HG03565 (cell line): ENCODE data around the gene ARHGAP10.
"Not testable (repeated sequence)": the region's sequence is repeated elsewhere in the genome, so short reads cannot be mapped to it uniquely, and the experiment has no call there.

Experiments used
- ATAC-seq: cut with Tn5 transposase; IDR thresholded peaks from one replicate; pipeline ENCODE4 v1.9.1; 2021; ENCODE audit warnings: mild to moderate bottlenecking, moderate library complexity; ENCODE audit not compliant: unreplicated experiment

Gene ARHGAP10

DNA sequence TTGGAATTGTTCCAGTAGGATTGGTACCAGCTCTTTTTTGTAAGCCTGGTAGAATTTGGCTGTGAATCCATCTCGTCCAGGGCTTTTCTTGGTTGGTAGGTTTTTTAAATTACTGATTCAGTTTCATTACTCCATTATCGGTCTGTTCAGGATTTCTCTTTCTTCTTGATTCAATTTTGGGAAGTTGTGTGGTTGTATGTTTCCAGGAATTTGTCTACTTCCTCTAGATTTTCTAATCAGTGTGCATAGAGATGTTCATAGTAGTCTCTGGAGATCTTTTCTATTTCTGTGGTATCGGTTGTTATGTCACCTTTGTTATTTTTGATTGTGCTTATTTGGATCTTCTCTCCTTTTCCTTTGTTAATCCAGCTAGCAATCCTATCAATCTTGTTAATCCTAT is 248.7 kb downstream of the ARHGAP10 start:
- no peak for ATAC-seq

DNA sequence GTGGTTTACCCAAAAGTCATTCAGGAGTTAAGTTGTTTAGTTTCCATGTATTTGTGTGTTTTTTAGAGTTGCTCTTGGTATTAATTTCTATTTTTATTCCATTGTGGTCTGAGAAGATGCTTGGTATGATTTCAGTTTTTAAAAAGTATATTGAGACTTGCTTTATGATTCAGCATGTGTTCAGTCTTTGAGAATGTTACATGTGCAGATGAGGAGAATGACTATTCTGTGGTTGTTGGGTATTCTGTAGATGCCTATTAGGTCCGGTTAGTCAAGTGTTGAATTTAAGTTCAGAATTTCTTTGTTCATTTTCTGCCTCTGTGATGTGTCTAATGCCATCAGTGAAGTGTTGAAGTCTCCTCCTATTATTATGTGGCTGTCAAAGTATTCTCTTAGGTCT is 249.4 kb downstream of the ARHGAP10 start:
- peak; percentile 97 for ATAC-seq

DNA sequence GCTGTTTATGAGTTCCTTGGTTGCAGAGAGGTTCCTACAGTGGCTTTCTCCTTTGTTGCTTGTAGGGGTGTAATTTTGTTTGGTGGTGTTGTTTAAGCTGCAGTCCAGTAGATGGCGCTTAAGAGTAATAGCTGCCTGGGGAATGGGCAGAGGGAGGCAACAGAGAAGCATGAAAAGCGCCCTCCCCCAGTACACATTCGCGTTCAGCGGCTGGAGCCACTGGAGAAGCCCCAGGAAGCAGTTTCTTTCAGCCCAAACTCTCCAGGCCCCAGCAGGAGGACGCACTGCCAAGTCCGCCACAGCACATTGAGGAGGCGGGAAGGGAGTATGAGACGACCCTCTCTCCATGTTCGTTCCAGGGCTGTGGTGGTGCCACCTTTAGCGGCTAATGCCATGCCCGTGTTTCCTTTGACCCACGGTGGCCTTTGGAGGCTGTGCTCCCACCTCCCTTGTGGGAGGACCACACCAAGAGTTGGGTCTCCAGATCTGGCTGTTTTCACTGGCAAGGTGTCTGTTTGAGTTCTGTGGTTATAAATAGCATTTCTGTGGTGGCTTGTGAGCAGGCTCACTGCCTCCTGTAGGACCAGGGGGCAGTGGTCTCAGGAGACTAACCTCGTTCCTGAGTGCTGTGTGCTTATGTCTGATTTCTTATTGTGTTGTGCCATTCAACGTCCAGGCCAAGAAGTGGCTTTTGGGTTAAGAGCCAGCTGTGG is 252.3 kb downstream of the ARHGAP10 start:
- no peak for ATAC-seq

DNA sequence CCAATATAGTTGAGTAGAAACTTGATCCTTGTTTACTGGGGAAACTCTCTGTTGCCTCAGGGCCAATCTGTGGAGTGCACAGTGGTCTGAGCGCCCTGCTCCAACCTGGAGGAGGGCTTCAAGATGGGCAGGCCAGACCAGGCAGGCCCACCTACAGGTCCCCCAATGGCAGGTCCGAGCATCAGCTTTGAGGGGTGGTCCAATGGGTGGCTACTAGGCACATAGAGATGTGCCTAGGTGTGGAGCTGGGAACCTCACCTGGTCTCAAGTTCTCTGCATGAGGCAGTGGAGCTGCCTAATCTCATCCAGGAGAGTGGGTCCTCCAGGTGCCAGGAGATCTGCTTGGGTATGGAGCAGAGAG is 252.9 kb downstream of the ARHGAP10 start:
- no peak for ATAC-seq

DNA sequence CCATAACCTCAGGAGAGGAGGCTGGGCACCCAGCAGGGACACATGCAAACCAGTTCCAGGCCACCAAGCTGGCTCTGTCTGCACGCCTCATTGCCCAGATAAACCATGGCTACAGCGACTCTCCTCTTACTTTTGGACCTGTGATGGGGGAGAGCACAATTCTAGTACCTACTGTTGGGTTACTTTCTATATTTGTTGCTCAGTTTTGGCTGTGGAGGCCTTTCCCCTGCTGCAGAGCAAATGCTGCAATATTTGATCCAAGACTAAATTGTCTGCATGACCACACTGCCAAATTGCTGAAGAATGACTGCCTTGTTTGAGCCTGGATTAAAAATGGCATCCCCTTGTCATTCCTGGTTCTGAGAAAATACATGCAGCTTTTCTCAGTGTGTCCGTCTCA is 253.5 kb downstream of the ARHGAP10 start:
- no peak for ATAC-seq

DNA sequence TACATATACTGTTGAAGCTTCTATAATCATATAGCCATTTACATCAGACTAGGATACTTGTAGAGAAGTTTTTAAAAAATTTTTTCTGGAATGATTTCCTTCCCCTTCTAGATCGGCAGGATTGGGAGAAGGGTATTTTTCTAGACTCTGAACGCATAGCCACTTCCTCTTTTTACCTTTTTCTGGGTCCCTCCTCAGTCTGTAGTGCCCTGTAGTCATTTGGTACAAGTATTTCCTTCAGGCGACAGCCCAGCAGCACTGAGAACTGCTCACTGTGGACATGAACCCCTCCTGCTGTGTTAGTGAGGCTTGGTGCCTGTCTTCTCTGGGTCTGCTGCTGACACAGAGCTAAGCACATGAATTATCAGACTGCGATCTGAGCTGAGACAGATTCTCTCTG is 255.4 kb downstream of the ARHGAP10 start:
- peak; percentile 55 for ATAC-seq

DNA sequence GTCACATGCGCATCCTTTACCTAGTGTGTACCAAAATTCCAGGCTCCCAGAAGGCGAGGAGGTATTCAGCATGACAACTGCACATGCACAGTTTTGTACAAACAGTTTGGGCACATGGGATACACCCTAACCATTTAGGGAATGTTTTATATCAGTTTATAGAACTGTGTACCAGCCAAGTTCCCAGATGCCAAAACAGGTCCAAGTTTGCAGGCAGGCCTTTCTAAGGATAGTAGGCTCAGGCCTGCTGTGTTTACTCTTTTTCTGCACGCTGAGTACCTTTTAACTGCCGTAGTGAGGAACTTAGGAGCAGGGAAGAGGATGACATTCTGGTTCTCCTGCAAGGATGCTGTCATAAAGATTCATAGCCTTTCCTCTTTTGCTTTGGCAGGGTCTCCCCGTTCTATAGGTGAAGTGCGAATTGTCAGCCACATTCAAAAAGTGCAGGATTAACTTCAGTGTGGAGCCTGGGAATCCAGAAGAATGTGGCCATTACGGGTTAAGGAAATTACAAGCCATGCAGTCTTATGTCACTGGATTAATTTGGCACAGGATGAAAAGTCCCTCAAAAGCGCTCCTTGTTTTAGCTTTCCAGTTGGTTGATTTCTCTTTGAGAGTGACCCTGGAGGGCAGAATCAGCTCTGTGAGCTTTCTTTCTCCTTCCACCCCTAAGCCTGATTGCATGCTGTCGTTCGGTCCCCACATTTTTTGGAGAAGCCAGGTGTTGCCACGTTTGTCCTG is 259.8 kb downstream of the ARHGAP10 start:
- ATAC-seq: no peak

DNA sequence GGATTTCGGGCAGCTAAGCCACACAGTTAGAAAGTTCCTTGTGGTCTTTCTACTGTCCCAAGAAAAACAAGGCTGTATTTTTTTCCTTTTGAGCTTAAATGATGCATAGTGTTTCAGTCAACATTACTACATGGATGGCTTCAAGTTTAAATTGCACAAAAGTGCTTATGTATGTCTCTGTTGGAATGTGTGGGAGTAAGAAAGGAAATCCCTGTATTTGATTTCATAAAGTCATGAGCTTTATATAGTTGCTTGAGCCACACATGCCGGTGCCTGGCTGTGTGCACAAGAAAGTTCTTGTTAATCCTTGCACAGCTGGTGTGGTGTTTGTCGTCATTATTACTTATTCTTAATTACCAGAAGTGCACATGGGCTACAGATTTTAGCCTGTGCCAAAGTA is 262.2 kb downstream of the ARHGAP10 start:
- ATAC-seq: no peak

DNA sequence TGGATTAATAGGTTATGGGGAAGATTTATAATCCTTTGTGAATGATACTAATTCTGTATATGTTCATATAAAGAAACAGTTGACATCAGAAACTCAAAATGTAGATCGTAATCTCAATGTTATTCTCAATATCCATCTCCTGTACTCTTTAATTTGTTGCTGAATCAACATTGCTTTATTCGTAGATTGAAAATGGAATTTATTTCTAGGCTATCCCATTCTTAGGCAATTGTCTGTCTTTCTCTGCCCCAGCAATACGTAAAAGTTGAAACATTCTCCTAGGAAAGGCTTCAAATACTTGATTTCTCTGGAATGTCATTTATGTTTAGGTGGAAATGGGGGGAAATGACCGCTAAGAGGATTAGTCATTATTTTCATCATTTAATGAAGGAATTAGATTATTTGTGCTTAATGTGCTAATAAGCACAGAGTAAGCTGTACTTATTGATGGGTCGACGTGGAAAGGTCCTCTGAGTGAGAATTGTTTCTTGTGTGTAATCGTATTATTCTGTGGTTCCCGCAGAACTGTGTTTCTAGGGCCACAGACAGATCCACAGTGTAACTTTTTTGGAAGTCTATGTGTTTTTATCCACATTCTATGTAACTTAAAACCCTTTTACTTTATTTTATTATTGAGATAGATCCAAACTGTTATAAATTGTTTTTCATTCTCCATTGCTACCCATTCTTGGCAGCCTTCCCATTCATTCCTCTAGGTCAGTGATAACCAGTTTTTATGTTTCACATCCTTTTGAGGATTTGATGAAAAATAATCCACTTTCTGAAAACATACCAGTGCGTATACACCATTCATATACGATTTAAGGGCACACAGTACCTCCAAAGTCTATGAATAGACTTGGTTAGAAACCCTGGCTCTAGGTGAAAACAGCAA is 262.9 kb downstream of the ARHGAP10 start:
- no peak for ATAC-seq

DNA sequence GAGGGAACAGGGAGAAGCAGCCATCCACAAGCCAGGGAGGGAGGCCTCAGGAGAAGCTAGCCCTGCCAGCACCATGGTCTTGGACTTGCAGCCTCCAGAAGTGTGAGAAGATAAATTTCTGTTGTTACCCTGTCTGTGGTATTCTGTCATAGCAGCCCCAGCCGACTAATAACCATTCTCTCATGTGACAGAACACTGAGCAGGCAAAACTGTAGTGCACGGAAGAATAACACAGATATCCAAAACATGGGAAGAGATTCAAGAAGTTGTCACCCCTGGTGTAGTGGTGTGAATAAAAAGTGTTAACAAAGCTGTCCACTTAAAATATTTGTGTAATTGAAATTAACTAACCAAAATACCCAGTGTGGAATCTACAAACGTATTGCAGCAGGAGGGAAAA is 265.0 kb downstream of the ARHGAP10 start:
- no peak for ATAC-seq

DNA sequence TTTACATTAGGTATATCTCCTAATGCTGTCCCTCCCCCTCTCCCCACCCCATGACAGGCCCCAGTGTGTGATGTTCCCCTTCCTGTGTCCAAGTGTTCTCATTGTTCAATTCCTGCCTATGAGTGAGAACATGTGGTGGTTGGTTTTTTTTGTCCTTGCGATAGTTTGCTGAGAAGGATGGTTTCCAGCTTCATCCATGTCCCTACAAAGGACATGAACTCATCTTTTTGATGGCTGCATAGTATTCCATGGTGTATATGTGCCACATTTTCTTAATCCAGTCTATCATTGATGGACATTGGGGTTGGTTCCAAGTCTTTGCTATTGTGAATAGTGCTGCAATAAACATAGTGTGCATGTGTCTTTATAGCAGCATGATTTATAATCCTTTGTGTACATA is 268.1 kb downstream of the ARHGAP10 start:
- ATAC-seq: not testable (repeated sequence)

DNA sequence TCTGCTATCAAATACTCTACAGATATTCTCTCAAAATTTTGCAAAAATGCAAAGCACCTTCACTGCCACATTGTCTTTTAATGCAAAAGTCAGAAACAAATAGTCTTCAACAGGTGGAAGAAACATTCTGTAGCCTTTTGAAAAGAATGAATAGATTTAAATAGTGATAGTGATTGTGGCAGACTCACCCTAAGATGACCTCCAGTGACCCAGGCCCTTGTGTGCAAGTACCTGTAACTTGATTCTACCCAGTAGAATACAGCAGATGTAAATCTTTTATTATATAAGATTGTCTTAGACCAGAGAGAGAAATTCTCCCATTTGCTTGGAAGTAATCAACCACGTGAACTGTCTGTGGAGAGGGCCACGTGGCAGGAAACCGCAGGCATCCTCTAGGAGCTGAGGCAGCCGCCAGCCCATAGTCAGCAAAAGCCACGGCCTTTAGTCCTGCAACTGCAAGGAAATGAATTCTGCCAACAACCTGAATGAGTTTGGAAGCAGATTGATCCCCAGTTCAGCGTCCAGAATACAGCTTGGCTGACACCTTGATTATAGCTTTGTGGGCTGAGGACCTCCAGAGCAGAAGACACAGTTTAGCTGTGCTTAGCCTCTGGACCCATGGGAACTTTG is 272.5 kb downstream of the ARHGAP10 start:
- ATAC-seq: no peak

DNA sequence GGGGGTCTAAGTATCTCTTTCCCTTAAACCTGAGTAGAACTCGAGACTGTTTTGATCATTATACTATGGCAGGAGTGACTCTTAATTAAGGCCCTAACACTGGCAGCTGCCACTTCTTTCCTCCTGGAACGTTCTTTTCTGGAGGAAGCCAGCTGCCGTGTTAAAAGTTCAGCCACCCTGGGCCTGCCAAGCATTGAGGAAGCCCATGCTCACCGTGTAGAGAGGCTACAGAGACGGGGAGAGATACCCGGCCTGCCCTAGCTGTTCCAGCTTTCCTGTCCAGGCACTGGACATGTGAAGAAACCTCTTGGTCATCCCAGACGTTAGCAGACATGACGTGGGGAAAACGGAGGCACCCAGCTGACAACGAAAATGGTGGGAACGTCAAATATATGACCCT is 274.1 kb downstream of the ARHGAP10 start:
- ATAC-seq: no peak

DNA sequence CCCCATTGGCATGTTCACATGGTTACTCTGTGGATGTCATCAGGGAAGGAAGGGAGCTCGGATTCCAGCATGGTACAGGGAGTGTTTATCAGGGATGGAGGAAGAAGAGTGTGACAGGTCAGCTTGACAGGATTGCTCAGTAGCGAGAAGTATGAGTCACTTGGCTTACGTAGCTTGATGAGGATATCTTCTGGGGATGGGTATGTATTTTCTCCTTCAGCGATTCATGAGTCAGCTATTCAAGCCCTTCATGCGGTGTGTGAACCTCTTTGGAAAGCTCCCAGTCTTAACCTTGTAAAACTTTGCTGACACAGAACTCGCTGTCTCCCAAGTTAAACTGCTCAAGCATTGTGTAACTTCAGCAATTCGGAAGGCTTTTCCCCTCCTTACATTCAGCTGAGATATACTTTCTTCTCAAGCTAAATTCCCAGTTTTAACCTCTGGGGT is 275.4 kb downstream of the ARHGAP10 start:
- ATAC-seq: no peak

DNA sequence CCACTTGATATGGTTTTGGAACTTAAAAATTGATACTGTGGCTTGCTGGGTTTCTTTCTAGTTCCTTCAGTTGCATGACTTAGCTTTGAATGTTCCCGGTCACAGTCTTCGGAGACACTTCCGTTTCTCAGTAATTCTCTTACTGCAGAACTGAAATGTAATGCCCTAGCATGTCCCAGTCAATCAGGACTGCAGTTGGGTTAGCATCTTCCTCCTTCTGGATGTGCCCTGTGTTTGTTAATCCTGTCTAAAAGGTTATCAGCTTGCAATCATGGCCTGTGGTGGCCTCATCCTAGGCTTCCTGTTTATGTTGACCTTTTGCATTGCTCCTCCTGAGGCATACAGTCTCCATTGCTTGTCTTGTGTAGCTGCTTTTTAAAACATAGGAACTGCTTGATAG is 275.9 kb downstream of the ARHGAP10 start:
- no peak for ATAC-seq

DNA sequence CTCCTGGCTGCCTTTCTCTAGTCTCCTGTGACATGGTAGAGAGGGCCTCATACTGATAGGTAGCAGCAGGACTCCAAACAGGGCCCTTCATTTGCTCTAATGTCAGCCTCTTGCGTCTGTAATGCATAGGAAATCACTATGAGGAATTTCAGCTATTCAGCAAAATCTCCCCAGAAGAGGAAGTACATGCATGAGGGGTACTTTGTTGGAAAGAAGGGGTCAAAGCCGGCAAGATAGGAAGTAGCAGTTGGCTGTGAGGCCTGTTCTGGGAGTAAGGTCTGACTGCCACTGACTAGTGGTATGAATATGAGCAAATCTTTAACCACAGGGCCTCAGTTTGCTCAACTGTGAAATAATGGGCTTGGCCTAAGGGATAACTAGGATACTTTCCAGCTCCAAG is 283.2 kb downstream of the ARHGAP10 start:
- peak; percentile 38 for ATAC-seq

DNA sequence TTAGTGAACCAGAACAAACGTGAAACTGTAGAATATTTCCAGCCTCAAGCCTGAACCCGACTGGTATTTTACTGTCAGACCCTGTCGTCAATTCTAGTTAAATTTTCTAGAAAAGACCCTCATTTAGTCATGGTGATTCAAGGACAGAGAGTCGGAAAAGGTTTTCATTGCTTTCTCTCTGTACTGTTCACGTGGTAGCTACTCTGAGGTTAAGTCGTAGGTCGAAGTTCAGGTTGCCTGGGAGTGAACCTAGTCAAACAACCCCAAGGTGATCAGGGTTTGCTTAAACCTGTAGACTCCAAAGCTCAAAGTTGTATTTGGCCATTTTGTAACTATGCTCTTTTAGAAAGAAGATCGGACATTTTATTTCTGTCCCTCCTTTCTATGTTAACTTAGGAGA is 283.6 kb downstream of the ARHGAP10 start:
- ATAC-seq: no peak

DNA sequence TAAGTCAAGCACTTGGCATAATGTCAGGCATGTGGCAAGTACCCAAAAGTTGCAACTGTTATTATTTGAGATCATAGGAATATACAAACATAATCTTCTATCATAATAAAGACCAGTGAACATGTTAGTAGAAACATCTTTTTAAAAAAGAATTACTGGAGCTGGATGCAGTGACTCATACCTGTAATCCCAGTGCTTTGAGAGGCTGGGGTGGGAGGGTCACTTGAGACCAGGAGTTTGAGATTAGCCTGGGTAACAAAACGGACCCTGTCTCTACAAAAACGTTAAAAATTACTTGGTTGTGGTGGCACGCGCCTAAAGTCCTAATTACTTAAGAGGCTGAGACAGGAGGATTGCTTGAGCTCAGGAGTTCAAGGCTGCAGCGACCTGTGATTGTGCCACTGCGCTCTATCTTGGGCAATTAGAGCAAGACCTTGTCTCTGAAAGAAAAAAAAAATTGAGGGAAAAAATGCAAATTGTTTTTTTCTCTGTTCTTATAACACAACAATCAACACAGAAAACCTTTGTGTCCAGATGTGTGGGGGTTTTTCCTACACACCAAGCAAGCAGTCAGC is 284.3 kb downstream of the ARHGAP10 start:
- ATAC-seq: no peak

DNA sequence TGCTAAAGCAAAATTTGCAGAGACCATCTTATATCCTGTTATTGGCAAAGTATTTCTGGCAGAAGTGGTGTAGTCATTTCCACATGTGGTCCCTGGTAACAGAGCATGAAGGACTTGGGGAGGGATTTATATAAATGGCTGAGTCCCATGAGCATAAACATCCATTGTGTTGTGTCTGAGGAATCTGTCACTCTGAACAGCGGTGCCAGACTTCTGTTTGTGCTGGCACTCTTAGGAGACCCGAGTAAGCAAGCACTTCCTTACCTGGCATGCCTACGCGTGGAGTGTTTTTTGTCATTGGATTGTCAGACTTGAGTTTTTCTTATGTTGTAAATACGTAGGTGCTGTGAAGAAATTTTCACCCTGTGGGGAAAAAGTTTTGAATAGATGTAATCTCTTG is 285.9 kb downstream of the ARHGAP10 start:
- ATAC-seq: no peak

DNA sequence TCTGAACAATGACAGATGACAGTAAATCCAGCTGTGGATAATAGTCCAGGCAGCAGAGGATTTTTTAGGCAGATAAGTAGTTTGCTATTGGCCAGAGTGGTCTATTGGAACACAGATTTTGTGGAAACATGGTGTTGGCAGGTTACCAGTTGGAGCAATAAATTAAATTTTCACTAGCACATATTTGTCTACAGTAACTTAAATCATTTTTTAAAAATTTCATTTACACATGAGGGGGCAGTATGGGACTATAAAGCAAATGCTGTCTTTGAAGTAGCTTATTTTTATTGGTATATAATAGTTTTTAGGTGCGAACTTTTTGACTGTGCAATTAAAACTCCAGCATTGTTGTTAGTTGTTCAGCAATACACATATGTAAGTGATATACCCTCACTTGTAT is 289.8 kb downstream of the ARHGAP10 start:
- ATAC-seq: no peak

DNA sequence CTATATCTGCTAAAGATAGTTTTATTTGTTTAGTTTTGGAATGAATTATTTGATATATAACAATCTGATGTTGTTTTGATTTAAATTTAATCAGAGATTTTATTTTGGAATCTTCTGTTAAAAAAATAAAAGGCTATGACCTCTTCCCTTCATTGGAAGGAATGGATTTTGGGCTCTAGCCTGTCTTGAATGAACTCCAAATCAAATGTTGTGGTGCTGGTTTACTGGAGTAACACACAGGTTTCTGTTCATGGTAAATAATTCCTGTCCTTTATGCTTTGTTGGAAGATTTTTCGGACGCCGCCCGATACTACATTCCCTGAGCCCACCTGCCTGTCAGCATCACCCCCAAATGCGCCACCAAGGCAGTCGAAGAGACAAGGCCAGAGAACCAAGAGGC is 291.1 kb downstream of the ARHGAP10 start:
- no peak for ATAC-seq
